HG03159 (cell line): Measurements from ENCODE around the gene BMPR1B.
"Not testable (repeated sequence)": the region's sequence is repeated elsewhere in the genome, so short reads cannot be mapped to it uniquely, and the experiment has no call there.

Source experiments
- ATAC-seq: cut with Tn5 transposase; IDR thresholded peaks from one replicate; pipeline ENCODE4 v1.9.1; 2021; ENCODE audit warnings: mild to moderate bottlenecking, moderate library complexity; ENCODE audit not compliant: unreplicated experiment

BMPR1B gene

DNA sequence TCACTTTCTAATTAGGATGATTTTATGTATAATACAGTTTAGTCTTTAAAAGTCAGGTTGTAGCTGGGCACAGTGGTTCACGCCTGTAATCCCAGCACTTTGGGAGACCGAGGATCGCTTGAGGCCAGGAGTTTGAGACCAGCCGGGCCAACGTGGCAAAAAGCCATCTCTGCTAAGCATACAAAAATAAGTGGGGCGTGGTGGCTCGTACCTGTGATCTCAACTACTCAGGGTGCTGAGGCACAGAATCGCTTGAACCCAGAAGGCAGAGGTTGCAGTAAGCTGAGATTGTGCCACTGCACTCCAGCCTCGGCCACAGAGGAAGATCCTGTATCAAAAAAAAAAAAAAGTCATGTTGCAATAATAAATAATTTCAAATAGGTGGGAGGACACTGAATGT lies 364.2 kb downstream of the BMPR1B start:
- no peak for ATAC-seq

DNA sequence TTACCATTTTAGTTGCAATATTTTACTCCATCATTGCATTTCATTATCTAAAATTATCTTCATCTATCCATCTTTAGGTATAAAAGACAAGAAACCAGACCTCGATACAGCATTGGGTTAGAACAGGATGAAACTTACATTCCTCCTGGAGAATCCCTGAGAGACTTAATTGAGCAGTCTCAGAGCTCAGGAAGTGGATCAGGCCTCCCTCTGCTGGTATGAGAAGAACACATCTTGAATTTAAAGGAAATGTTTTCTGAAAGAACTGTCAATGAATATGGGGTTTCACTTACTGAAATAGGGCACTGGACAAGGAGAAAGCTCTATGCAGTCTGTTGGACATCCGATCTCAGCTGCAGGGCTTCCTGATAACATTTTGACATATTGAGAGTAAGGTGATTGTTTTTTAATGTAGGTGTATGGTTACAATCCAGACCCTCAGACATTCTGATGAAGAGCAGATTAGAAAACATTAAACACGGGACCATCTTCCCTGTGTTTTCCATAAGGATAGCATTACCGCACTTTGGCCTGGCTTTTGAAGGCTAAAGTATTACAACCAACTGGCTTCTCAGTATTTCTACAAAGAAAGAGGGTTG lies 367.2 kb downstream of the BMPR1B start:
- no peak for ATAC-seq

DNA sequence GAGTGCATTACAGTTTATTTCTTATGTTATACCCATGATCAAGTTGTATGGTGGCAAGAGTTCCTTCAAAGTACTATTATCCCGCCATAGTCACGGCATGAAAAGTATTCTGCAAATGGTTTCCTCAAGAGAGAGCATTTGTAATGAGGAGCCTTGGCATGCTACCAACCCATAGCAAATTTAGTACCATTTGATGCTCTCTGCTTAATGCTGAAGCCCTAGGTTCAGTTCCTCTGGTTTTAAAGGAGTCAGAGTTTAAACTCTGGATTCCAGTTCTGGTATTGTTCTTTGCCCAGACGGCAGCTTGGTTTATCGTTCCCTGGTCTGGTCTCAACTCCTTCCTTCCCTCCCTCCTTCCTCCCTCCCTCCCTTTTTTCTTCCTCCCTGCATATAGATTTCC lies 371.3 kb downstream of the BMPR1B start:
- ATAC-seq, result no peak

DNA sequence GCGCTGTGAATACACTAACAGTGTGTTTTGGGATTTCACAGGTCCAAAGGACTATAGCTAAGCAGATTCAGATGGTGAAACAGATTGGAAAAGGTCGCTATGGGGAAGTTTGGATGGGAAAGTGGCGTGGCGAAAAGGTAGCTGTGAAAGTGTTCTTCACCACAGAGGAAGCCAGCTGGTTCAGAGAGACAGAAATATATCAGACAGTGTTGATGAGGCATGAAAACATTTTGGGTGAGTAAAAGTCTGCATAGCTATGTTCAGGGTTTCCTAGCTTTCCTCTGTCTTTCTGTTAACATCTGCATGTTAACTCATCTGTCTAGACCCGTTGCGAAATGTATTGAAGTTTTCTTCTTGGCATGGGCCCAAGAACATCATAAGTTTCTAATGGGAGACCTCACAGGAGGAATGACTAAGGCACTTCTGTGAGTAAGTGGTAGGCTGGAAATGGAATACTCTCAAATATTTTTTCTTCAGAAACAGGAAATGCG lies 372.1 kb downstream of the BMPR1B start:
- ATAC-seq, result no peak

DNA sequence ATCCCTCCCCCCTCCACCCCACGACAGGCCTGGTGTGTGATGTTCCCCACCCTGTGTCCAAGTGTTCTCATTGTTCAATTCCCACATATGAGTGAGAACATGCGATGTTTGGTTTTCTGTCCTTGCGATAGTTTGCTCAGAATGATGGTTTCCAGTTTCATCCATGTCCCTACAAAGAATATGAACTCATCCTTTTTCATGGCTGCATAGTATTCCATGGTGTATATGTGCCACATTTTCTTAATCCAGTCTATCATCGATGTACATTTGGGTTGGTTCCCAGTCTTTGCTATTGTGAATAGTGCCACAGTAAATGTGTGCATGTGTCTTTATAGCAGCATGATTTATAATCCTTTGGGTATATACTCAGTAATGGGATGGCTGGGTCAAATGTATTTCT lies 376.3 kb downstream of the BMPR1B start:
- not testable (repeated sequence) for ATAC-seq

DNA sequence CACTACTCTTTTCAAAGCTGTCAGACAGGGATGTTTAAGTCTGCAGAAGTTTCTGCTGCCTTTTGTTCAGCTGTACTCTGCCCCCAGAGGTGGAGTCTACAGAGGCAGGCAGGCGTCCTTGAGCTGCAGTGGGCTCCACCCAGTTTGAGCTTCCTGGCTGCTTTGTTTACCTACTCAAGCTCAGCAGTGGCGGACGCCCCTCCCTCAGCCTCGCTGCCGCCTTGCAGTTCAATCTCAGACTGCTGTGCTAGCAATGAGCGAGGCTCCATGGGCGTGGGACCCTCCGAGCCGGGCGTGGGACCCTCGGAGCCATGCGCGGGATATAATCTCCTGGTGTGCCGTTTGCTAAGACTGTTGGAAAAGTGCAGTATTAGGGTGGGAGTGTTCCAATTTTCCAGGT lies 381.7 kb downstream of the BMPR1B start:
- ATAC-seq, result not testable (repeated sequence)

- ATAC-seq, result no peak
Measured at GRCh38 chr4:95141361-95141760, 383.6 kb downstream of the BMPR1B start.

DNA sequence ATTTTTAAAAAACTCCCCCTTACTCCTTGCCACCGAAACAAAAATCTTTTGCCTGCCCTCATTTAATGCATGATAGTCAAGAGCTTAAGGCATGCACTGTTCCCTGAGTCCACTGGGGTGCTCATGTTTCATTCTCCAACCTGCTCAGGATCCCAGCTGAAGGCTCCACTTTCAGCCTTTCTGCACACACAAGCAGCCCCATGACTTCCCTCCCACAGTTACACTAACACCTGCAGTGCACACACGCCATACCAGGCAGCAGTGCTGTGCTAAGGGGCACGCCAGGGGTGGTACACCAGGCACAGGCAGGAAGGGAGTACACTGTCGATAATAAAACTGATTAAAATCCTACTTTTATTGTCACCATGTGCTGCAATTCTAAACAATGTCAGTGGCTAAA lies 385.2 kb downstream of the BMPR1B start:
- ATAC-seq, result no peak

GRCh38 chr4:95151255-95151654 lies 393.5 kb downstream of the BMPR1B start:
- ATAC-seq, result no peak

DNA sequence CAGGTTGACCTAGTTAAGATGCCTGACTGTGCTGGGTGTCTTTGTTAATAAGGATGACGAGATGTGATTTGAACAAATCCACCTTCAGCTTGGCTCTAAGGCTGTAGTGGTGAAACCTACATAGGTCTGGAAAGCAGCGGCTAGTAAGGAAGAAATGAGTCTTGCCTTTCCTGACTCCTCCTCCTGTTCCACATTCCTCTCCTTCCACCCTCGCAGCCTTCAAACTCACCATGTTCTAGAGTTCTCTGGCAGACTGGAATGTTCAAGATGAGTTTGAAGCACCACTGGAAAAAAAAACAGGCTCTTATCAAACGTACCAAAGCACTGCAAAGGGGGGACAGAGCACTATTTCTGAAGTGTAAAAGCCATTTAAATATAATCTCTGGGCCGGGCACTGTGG lies 395.4 kb downstream of the BMPR1B start:
- ATAC-seq, result no peak

DNA sequence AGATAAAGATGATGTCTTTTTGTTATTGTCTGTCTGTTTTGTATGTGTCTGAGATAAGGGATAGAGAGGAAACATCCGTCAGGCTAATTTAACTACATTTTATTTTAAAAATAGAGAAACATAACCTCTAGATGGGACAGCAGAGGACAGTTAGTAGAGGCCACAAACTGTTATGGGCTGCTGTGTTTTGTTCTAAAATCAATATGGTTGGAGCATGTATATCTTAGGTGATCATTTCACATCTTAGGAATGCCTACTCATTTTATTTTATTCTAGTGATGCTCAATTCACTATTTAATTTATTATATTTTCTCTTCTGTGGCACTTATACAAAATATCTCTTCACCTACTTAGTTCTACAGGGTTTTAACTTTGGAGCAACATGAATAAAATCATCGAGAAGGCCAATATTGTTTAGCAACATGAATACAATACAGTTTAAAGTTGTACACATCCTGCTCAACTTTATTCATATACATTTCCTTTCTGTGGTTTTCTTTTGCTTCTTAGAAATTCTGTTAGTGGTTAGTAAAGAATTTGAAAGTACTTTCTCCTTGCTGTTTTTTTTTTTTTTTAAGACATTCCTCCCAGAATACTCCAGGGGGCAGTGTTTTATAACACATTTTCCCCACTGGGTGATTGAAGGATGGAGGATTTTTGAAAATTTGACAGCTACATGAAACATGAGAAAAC lies 398.1 kb downstream of the BMPR1B start:
- peak; percentile 72 for ATAC-seq

DNA sequence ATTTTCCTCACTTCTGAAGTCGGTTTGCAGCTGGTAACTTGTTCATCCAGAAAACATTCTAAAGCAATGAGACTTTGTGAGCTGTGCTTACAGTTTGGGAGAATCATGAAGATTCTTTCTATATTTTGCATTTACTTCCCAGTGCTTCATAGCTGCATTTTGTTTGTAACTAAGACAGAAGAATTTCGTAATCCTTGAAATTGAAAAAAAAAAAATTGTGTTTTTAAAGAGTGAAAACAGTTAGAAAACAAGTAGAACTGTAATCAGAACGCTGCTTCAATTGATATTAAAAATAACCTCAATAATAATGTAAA lies 398.7 kb downstream of the BMPR1B start:
- ATAC-seq, result no peak

DNA sequence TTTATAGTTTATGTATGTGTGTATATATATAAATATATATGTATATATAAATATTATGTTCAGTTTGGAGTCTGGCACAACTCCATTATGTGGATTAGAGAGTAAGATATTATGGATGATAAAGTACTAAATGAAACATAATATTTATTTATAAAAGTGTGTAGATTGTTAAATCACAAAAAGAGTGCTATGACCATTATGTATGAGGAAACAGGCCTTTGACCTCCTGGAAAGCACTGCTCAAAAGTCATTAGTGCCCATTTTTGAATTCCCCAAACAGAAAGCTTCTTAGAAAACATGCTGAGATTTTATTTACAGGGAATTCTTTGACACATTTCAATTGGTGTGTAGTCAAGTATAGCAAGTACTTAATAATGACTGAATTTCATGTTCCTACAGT lies 399.8 kb downstream of the BMPR1B start:
- ATAC-seq, result no peak

DNA sequence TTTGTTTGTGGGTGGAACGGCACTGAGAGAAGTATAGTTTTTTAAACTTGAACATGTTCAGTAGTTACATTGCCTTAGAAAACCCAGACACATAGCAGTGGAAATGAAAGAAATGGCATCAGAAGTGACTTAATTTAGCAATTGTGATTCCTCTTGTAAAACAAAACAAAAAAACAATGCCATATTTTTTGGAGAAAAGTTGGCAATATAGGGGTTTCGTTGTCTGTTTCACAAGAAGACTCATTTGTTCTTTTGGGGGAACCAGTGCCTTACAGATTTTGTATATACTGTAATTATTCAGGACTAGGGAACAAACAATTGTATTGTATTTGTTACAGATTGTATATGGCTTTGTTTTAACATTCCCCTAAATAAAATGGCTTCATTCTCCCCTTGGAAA lies 400.3 kb downstream of the BMPR1B start:
- no peak for ATAC-seq

- ATAC-seq, result no peak
Measured at GRCh38 chr4:95158626-95159025, 400.9 kb downstream of the BMPR1B start.

GRCh38 chr4:95159384-95159783 lies 401.6 kb downstream of the BMPR1B start:
- ATAC-seq, result no peak

DNA sequence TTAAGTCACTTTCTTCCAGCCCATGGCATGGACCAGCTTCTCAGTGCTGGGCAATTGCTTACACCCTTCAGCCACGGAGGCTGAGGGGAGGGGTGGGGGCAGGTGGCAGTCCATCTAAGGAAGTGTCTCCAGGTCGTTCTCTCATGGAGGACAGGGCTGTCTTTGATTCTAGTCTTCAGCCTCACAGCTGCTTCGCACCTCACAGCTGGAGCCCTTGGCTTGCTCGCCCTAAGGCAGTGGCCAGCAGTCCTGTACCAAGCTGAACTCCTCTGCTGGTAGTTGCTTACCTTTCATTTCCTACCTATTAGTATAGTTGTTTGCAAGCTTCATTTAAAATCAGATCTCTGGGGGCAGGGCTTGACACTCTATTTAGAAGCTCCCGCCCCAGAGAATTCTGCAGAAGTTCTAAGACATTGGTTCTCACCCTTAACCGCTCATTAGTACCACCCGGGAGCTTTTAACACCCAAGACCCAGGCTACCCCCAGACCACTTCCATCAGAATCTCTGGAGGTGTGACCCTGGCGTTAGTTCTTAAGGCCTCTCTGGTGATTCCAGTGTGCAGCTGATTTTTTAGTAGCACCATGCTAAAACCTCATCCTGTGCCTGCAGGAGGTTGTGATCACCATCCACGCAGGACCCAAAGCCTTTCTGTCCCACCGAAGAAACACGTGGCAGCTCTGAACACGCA lies 404.2 kb downstream of the BMPR1B start:
- no peak for ATAC-seq

DNA sequence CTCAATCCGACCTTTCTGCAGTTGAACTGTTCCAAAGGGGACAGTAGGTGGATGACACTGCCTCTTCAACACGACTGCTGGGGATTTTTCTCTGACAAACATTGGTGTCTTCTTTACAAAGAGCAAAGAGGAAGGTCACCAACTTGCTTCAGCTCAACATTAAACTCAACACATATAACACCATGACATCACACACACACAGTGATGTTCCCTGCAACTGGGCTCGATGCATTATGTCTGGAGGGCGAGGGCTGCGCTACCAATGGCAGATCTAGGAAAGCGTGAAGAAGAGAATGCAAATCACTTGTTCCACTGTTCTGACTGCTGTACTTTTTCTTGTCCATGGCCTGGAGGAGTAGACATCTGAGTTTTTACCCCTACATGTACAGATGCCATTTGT lies 405.1 kb downstream of the BMPR1B start:
- ATAC-seq, result no peak

DNA sequence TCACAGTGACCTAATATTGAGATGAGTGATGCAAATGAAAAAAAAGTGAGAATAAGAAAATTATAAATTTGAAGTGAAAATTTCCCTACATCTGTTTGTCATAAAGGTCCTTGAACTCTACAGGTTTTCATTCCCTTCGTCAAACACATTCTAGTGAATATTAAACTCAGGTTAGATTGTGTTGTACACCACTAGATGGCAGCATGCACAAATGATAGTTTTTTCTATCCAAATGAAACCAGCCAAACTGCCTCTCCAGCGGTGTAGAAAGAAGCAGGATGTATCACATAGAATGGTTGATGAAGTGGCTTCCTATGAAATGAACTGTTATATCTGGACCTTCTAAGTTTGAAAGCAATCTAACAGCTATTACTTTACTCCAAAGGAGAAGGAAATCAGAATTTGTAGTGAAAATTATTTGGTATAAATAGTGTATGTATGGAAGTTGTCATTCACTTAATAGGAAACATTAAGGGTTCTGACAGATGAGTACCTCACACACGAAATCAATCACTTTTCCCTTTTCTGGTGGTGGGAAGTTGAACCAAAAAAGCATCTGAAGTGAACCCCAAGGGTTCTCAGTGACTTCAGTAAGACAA lies 408.3 kb downstream of the BMPR1B start:
- ATAC-seq, result peak; percentile 86

DNA sequence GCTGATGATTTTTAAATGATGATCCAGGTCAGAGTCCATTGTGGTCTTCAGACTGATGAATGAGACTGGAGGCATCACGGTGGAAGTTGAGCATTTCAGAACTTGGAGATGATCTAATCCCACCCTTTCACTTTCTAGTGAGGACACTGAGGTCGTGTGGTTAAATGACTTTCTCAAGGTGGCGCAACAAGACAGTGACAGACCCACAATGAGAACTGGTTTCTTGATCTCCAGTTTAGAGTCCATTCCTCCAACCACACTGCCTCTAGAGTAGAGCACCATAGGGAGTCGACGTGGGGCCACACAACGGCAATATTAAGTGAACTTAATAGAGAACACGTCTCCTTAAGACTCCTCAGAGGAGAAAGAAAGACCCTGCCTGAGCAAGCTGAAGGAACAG lies 410.1 kb downstream of the BMPR1B start:
- ATAC-seq, result no peak

DNA sequence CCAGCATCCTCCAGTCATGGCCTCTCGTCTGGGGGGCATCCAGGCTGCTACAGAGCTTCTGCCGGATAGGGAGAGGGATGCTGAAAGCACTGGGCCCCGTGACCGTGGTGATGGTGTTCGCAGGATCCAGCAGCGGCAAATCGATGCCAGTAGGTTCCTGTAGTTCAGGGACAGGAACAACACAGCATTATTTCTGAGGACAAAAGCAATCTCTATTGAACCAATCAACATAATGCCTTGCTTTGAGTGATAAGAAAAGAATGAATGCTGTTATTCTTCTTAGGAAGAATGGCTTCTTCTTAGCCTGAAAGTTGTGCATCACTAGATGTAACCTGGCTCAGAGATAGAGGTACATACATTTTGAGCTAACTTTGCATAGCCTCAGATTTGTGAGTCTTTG lies 412.4 kb downstream of the BMPR1B start:
- no peak for ATAC-seq

- not testable (repeated sequence) for ATAC-seq
Measured at GRCh38 chr4:95171377-95171776, 413.6 kb downstream of the BMPR1B start.
